ENCODE results near the gene MAP6.
"Not testable (repeated sequence)": the region's sequence is repeated elsewhere in the genome, so short reads cannot be mapped to it uniquely, and the experiment has no call there.

The MAP6 gene

GRCh38 chr11:75668451-75669297 is at the start of gene MAP6:
TSS of gene MAP6 (minus strand) at chr11:75669038. CDS start at chr11:75668369, 669 bp downstream.
- DNase-seq: no peak

GRCh38 chr11:75717608-75718418 is 49.0 kb upstream of the MAP6 start, which contains the start of gene MOGAT2:
TSS of gene MOGAT2 (plus strand) at chr11:75717838. CDS start at chr11:75717889, 51 bp downstream.
- no peak for DNase-seq

- DNase-seq: no peak
These were observed 47.8 kb upstream of the MAP6 start for GRCh38 chr11:75716659-75717058.

- no peak for DNase-seq
These were observed 46.9 kb upstream of the MAP6 start for GRCh38 chr11:75715688-75716087.

- DNase-seq: no peak
These were observed 45.4 kb upstream of the MAP6 start for GRCh38 chr11:75714211-75714610.

- peak; percentile 9 to 43 (median 36) for DNase-seq
These were observed 37.5 kb upstream of the MAP6 start for GRCh38 chr11:75706260-75706729.

- no peak for DNase-seq
These were observed 36.7 kb upstream of the MAP6 start for GRCh38 chr11:75705541-75705940.

- no peak for DNase-seq
These were observed 34.9 kb upstream of the MAP6 start for GRCh38 chr11:75703695-75704237.

GRCh38 chr11:75700940-75701339 is 32.1 kb upstream of the MAP6 start:
- no peak for DNase-seq

- DNase-seq: no peak
These were observed 29.2 kb upstream of the MAP6 start for GRCh38 chr11:75697906-75698581.

- no peak for DNase-seq
These were observed 23.0 kb upstream of the MAP6 start for GRCh38 chr11:75691804-75692203.

- no peak for DNase-seq
These were observed 21.2 kb upstream of the MAP6 start for GRCh38 chr11:75689863-75690609.

- not testable (repeated sequence) for DNase-seq
These were observed 15.0 kb upstream of the MAP6 start for GRCh38 chr11:75683856-75684255.

GRCh38 chr11:75679566-75679965 is 10.7 kb upstream of the MAP6 start:
- DNase-seq: no peak

- DNase-seq: no peak
These were observed 9.9 kb upstream of the MAP6 start for GRCh38 chr11:75678620-75679259.

GRCh38 chr11:75677909-75678308 is 9.1 kb upstream of the MAP6 start:
- no peak for DNase-seq

- DNase-seq: no peak
These were observed 8.4 kb upstream of the MAP6 start for GRCh38 chr11:75677275-75677674.

GRCh38 chr11:75673977-75674582 is 5.2 kb upstream of the MAP6 start:
- no peak for DNase-seq

GRCh38 chr11:75667831-75668450 is 897 bp downstream of the MAP6 start:
- no peak for DNase-seq

- no peak for DNase-seq
These were observed 1.5 kb downstream of the MAP6 start for GRCh38 chr11:75667255-75667830.
